SK-N-SH treated with all-trans-retinoic acid at 6 μM for 48 hours (cell line): ENCODE data around the gene TRPV3.

Experiments used
- ATAC-seq: fragments of 200-7000 bp; cut with Tn5 transposase; 3 replicates; pipeline ENCODE4 v1.9.1; 2020; ENCODE audit warnings: mild to moderate bottlenecking, moderate library complexity
- ARNTL ChIP-seq: fragments of 450-650 bp; formaldehyde crosslinking; IDR thresholded peaks from 2 replicates; pipeline ENCODE4 v1.5.0; 2020; ENCODE audit warnings: low read depth, mild to moderate bottlenecking, moderate library complexity, borderline replicate concordance
- BACH2 ChIP-seq: fragments of 250-450 bp; sonication (Bioruptor Pico); IDR thresholded peaks from 2 replicates; pipeline ENCODE4 v1.9.0; 2021; ENCODE audit warnings: mild to moderate bottlenecking, borderline replicate concordance
- CREB5 ChIP-seq: fragments of 250-450 bp; sonication (Bioruptor Pico); IDR thresholded peaks from 2 replicates; pipeline ENCODE4 v1.5.1; 2020; ENCODE audit warnings: low read depth, mild to moderate bottlenecking, moderate library complexity
- CSDC2 ChIP-seq: fragments of 250-450 bp; sonication (Bioruptor Pico); IDR thresholded peaks from 2 replicates; pipeline ENCODE4 v1.5.0; 2020; ENCODE audit warnings: mild to moderate bottlenecking, moderate library complexity
- CSRNP3 ChIP-seq: fragments of 250-450 bp; sonication (Bioruptor Pico); IDR thresholded peaks from 2 replicates; pipeline ENCODE4 v1.5.1; 2021; ENCODE audit warnings: mild to moderate bottlenecking, moderate library complexity
- ESRRG ChIP-seq: fragments of 250-450 bp; sonication (Bioruptor Pico); IDR thresholded peaks from 2 replicates; pipeline ENCODE4 v1.6.1; 2021; ENCODE audit warnings: mild to moderate bottlenecking
- GLIS3 ChIP-seq: fragments of 250-450 bp; sonication (Bioruptor Pico); IDR thresholded peaks from 2 replicates; pipeline ENCODE4 v1.5.0; 2020; ENCODE audit warnings: mild to moderate bottlenecking, moderate library complexity
- ISL1 ChIP-seq: fragments of 250-450 bp; sonication (Bioruptor Pico); IDR thresholded peaks from 2 replicates; pipeline ENCODE4 v2.1.2; 2022; ENCODE audit warnings: mild to moderate bottlenecking, moderate library complexity
- OSR1 ChIP-seq: fragments of 250-450 bp; sonication (Bioruptor Pico); IDR thresholded peaks from 2 replicates; pipeline ENCODE4 v1.8.0; 2022; ENCODE audit warnings: moderate library complexity, mild to moderate bottlenecking, inconsistent platforms
- PATZ1 ChIP-seq: fragments of 250-450 bp; sonication (Bioruptor Pico); IDR thresholded peaks from 2 replicates; pipeline ENCODE4 v1.8.0; 2020; ENCODE audit warnings: mild to moderate bottlenecking, moderate library complexity, borderline replicate concordance
- POU6F1 ChIP-seq: fragments of 250-450 bp; sonication (Bioruptor Pico); IDR thresholded peaks from 2 replicates; pipeline ENCODE4 v1.8.0; 2021; ENCODE audit warnings: low read depth, mild to moderate bottlenecking, moderate library complexity, borderline replicate concordance
- RARB ChIP-seq: fragments of 250-450 bp; sonication (Bioruptor Pico); IDR thresholded peaks from 2 replicates; pipeline ENCODE4 v1.8.0; 2021; ENCODE audit warnings: mild to moderate bottlenecking, moderate library complexity
- SNAI2 ChIP-seq: fragments of 250-450 bp; sonication (Bioruptor Pico); IDR thresholded peaks from 2 replicates; pipeline ENCODE4 v1.5.0; 2020; ENCODE audit warnings: mild to moderate bottlenecking, moderate library complexity
- TCF4 ChIP-seq: fragments of 250-450 bp; sonication (Bioruptor Pico); IDR thresholded peaks from 2 replicates; pipeline ENCODE4 v1.8.0; 2021; ENCODE audit warnings: mild to moderate bottlenecking, moderate library complexity, borderline replicate concordance
- TOX ChIP-seq: fragments of 250-450 bp; sonication (Bioruptor Pico); IDR thresholded peaks from 2 replicates; pipeline ENCODE4 v1.8.0; 2021; ENCODE audit warnings: mild to moderate bottlenecking, moderate library complexity, borderline replicate concordance
- TSHZ2 ChIP-seq: fragments of 250-450 bp; sonication (Bioruptor Pico); IDR thresholded peaks from 2 replicates; pipeline ENCODE4 v1.5.0; 2020; ENCODE audit warnings: mild to moderate bottlenecking, moderate library complexity
- ZC3H10 ChIP-seq: fragments of 250-450 bp; sonication (Bioruptor Pico); IDR thresholded peaks from 2 replicates; pipeline ENCODE4 v1.5.1; 2021; ENCODE audit warnings: mild to moderate bottlenecking, moderate library complexity
- ZFP30 ChIP-seq: fragments of 450-650 bp; formaldehyde crosslinking; IDR thresholded peaks from 2 replicates; pipeline ENCODE4 v1.5.0; 2022; ENCODE audit warnings: mild to moderate bottlenecking, moderate library complexity
- ZNF565 ChIP-seq: fragments of 450-650 bp; formaldehyde crosslinking; conservative IDR thresholded peaks from 2 replicates; pipeline ENCODE4 v1.5.0; 2020; ENCODE audit warnings: low read depth, mild to moderate bottlenecking, moderate library complexity
- ZNF8 ChIP-seq: fragments of 450-650 bp; formaldehyde crosslinking; IDR thresholded peaks from 2 replicates; pipeline ENCODE4 v1.5.0; 2020; ENCODE audit warnings: mild to moderate bottlenecking, moderate library complexity

Gene TRPV3

GRCh38 chr17:3573246-3574100, 15.9 kb upstream of the TRPV3 start:
- no peak for ATAC-seq
- TF ChIP-seq ARNTL (CRISPR knock-in tag) (no peak), OSR1 (CRISPR knock-in tag) (no peak), SNAI2 (CRISPR knock-in tag) (no peak), GLIS3 (CRISPR knock-in tag) (no peak), TCF4 (no peak), ZFP30 (CRISPR knock-in tag) (no peak), BACH2 (CRISPR knock-in tag) (no peak), ZNF8 (CRISPR knock-in tag) (no peak), RARB (CRISPR knock-in tag) (no peak), POU6F1 (CRISPR knock-in tag) (no peak), ZNF565 (CRISPR knock-in tag) (no peak), ZC3H10 (CRISPR knock-in tag) (no peak), ISL1 (no peak), ESRRG (CRISPR knock-in tag) (no peak), PATZ1 (CRISPR knock-in tag) (no peak), CSRNP3 (CRISPR knock-in tag) (no peak), CSDC2 (no peak), TOX (CRISPR knock-in tag) (no peak), CREB5 (CRISPR knock-in tag) (no peak), TSHZ2 (CRISPR knock-in tag) (no peak)
- TF ChIP-seq, all 23 proteins: peak for 0

- no peak for ATAC-seq
- no peak for TF ChIP-seq RARB (CRISPR knock-in tag)
- no peak for TF ChIP-seq OSR1 (CRISPR knock-in tag)
- TF ChIP-seq TOX (CRISPR knock-in tag), result no peak
Measured at GRCh38 chr17:3572231-3572630, 14.6 kb upstream of the TRPV3 start.
